Measurements from ENCODE around the gene DDX19B. TPM values are rescaled to one million over a fixed set of nuclear protein-coding genes. Genes with fewer than 3 reads are reported as not detected.
"Not testable (repeated sequence)": the region's sequence is repeated elsewhere in the genome, so short reads cannot be mapped to it uniquely, and the experiment has no call there.

Gene DDX19B
- total and polyA plus RNA-seq, 2 donors, result 16.3 to 25.9 TPM

DNA sequence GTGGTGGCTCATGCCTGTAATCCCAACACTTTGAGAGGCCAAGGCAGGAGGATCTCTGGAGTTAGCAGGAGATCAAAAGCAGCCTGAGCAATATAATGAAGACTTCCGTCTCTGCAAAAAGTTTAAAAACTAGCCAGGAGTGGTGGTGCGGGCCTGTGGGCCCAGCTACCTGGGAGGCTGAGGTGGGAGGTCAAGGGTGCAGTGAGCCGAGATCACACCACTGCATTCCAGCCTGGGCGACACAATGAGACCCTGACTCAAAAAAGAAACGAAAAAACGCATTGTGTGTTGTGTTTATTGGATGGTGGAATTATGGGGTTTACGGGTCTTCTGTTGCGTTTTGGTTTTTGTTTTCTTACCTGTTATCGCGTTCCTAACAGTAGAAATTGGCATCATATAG is 46.9 kb downstream of the DDX19B start:
- Histone ChIP-seq H3K4me1 (ENCODE audit: insufficient read depth) (no peaks in the 10 kb centered on the region), H3K4me3 (ENCODE audit: low read depth, low read length) (peak overlapping the region; percentile 92), H3K27ac (ENCODE audit: low read depth) (no peak overlapping the region), H3K36me3 (ENCODE audit: insufficient read depth) (no peaks in the 10 kb centered on the region)
- 84% methylated on average over 10 of the region's 10 CpGs for WGBS
- no peak for DNase-seq (ENCODE audit: extremely low spot score)

DNA sequence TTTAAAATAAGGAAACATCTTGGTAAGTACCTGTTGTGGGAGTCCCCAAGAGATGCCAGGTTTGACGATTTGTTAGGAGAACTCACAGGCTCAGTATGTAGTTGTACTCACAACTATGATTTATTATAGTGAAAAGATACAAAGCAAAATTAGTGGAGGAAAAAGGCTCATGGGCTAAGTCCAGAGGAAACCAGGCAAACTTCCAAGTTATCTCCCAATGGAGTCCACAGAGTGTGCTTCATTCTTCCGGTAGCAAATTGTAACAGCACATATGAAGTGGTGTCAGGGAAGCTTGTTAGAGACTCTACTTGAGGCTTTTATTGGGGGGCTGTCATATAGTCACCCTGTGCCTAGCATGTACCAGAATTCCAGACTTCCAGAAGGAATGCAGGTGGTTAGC is 50.0 kb downstream of the DDX19B start:
- no peaks in the 10 kb centered on the region for H3K36me3 ChIP-seq (ENCODE audit: insufficient read depth)
- DNase-seq (ENCODE audit: extremely low spot score), result no peak
- no peak overlapping the region for H3K4me3 ChIP-seq (ENCODE audit: low read depth, low read length)
- WGBS, result 63% methylated on average over 2 of the region's 2 CpGs
- H3K4me1 ChIP-seq (ENCODE audit: insufficient read depth), result no peaks in the 10 kb centered on the region
- H3K27ac ChIP-seq (ENCODE audit: low read depth), result no peak overlapping the region

DNA sequence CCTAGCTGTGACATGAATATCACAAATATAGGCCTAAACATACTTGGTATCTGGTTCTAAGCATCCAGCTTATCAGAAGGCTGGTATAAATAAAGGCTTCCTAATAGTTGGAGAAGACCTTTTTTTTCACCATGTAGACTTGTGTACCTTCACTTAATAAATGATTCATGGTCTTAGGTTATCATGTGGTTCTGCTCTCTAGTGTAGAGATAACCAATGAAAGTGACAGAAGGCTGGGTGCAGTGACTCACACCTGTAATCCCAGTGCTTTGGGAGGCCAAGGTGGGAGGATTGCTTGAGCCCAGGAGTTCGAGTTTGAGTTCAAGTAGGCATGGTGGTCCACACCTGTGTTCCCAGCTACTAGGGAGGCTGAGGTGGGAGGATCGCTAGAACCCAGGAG is 50.8 kb downstream of the DDX19B start:
- Histone ChIP-seq H3K4me3 (ENCODE audit: low read depth, low read length) (no peak overlapping the region), H3K36me3 (ENCODE audit: insufficient read depth) (no peaks in the 10 kb centered on the region), H3K27ac (ENCODE audit: low read depth) (no peak overlapping the region), H3K4me1 (ENCODE audit: insufficient read depth) (no peaks in the 10 kb centered on the region)
- no peak for DNase-seq (ENCODE audit: extremely low spot score)
- WGBS, result 83% methylated on average over 2 of the region's 2 CpGs

DNA sequence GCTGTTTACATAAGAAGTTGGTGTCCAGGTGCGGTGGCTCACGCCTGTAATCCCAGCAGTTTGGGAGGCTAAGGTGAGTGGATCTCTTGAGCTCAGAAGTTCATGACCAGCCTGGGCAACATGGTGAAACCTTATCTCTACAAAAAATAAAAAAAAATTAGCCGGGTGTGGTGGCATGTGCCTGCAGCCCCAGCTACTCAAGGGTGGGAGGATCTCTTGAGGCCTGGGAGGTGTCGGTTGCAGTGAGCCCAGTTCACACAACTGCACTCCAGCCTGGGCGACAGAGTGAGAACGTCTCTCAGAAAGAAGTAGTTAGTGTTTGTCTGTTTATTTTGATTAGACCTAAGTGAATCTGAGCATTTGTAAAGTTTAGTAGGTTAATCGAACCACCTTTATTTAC is 60.6 kb downstream of the DDX19B start:
- H3K4me1 ChIP-seq (ENCODE audit: insufficient read depth), result no peaks in the 10 kb centered on the region
- WGBS, result 91% methylated on average over 7 of the region's 7 CpGs
- no peak overlapping the region for H3K27ac ChIP-seq (ENCODE audit: low read depth)
- no peak for DNase-seq (ENCODE audit: extremely low spot score)
- H3K36me3 ChIP-seq (ENCODE audit: insufficient read depth), result peaks cover 8% of the 10 kb centered on the region
- H3K4me3 ChIP-seq (ENCODE audit: low read depth, low read length), result no peak overlapping the region

DNA sequence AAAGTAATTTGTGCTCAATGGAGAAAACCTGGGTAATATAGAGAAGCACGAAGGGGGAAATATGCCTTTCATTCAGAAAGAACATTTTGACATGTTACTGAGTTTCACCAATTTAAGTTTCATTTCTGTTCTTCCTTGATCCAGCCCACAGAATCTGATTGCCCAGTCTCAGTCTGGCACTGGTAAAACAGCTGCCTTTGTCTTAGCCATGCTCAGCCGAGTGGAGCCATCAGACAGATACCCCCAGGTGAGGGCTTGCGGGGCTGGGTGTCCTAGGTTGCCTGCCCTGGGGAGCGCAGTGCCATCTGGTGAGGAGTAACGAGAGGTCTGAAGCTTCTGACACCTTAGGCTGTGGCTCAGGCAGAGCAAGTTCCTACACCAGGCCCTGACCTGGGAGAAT is 65.4 kb downstream of the DDX19B start:
- WGBS, result 89% methylated on average over 5 of the region's 5 CpGs
- Histone ChIP-seq H3K4me3 (ENCODE audit: low read depth, low read length) (no peak overlapping the region), H3K27ac (ENCODE audit: low read depth) (no peak overlapping the region), H3K36me3 (ENCODE audit: insufficient read depth) (peaks cover 3% of the 10 kb centered on the region), H3K4me1 (ENCODE audit: insufficient read depth) (no peaks in the 10 kb centered on the region)
- DNase-seq (ENCODE audit: extremely low spot score), result no peak

DNA sequence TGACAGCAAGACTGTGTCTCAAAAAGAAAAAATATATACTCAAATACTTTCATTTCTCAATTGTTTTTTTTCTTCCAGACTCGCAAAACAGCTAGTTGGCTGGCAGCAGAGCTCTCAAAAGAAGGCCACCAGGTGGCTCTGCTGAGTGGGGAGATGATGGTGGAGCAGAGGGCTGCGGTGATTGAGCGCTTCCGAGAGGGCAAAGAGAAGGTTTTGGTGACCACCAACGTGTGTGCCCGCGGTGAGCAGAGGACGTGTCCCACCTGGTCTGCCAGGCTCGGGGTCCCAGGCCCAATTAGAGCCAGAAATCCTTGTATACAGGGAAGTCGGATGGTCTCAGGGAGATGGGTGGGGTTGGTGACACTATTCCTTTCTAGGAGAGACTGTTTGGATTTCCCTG is 71.2 kb downstream of the DDX19B start:
- H3K4me3 ChIP-seq (ENCODE audit: low read depth, low read length); H3K4me1 ChIP-seq (ENCODE audit: insufficient read depth); DNase-seq (ENCODE audit: extremely low spot score); H3K36me3 ChIP-seq (ENCODE audit: insufficient read depth); H3K27ac ChIP-seq (ENCODE audit: low read depth): not testable (repeated sequence)
- 47% methylated on average over 10 of the region's 10 CpGs for WGBS

DNA sequence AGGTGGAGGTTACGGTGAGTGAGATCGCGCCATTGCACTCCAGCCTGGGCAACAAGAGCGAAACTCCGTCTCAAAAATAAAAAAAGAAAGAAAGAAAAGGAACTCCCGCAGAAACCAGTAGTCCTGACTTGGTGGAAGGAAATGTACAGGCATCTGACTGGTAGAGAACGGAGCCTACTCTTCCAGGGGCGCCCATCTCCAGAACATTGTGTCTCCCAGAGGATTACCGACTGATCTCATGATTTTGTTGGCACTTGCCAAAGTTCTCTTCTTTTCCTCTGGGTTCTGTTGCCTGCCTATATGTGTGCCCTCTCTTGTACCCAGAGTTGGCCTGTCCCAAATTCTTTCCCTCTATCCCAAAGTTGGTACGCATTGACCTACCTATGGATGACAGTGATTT is 71.9 kb downstream of the DDX19B start:
- Histone ChIP-seq H3K27ac (ENCODE audit: low read depth) (no peak overlapping the region), H3K4me1 (ENCODE audit: insufficient read depth) (no peaks in the 10 kb centered on the region), H3K36me3 (ENCODE audit: insufficient read depth) (peaks cover 3% of the 10 kb centered on the region), H3K4me3 (ENCODE audit: low read depth, low read length) (no peak overlapping the region)
- DNase-seq (ENCODE audit: extremely low spot score), result no peak
- 97% methylated on average over 10 of the region's 10 CpGs for WGBS

DNA sequence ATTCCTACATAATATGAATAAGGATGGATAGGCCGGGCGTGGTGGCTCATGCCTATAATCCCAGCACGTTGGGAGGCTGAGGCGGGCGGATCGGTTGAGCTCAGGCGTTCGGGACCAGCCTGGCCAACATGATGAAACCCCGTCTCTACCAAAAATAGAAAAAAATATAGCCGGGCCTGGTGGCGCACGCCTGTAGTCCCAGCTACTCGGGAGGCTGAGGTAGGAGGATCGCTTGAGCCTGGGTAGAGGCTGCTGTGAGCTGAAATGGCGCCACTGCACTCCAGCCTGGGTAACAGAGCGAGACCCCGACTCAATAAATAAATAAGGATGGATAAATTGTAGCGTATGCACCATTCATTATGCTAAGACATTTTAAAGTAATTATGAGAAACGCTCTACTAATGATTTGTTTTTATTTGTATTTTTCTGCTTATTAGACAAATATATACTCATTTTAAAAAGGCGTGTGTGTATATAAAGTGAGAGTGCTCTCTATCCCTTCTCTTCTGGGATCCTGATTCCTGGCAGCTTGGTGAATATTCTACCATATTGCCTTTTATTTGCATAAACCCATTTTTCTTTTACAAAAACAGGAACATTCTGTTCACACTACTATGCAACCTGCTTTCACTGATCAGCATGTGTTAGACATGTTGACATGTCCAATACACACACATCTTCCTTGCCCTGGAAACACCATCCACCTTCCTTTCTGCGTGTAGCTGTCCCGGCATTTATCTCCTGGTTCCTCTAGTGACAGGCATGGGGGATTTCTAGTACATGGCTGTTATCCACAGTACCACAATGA is 74.1 kb downstream of the DDX19B start:
- H3K27ac ChIP-seq (ENCODE audit: low read depth), result no peak overlapping the region
- 94% methylated on average over 22 of the region's 22 CpGs for WGBS
- no peak overlapping the region for H3K4me3 ChIP-seq (ENCODE audit: low read depth, low read length)
- H3K36me3 ChIP-seq (ENCODE audit: insufficient read depth), result peaks cover 3% of the 10 kb centered on the region
- no peak for DNase-seq (ENCODE audit: extremely low spot score)
- no peaks in the 10 kb centered on the region for H3K4me1 ChIP-seq (ENCODE audit: insufficient read depth)

DNA sequence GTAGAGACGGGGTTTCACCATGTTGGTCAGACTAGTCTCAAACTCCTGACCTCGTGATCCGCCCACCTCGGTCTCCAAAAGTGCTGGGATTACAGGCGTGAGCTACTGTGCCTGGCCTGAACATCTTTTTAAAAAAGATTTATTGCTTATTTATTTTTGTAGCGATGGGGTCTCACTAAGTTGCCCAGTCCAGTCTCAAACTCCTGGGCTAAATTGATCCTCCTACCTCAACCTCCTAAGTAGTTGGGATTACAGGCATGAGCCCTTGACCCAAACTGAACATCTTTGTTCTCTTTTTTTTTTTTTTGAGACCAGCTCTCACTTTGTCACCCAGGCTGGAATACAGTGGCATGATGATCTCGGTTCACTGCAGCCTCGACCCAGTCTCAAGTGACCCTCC is 75.2 kb downstream of the DDX19B start:
- H3K4me1 ChIP-seq (ENCODE audit: insufficient read depth), result no peaks in the 10 kb centered on the region
- WGBS, result 93% methylated on average over 8 of the region's 8 CpGs
- peaks cover 2% of the 10 kb centered on the region for H3K36me3 ChIP-seq (ENCODE audit: insufficient read depth)
- H3K27ac ChIP-seq (ENCODE audit: low read depth), result no peak overlapping the region
- no peak overlapping the region for H3K4me3 ChIP-seq (ENCODE audit: low read depth, low read length)
- DNase-seq (ENCODE audit: extremely low spot score), result no peak

DNA sequence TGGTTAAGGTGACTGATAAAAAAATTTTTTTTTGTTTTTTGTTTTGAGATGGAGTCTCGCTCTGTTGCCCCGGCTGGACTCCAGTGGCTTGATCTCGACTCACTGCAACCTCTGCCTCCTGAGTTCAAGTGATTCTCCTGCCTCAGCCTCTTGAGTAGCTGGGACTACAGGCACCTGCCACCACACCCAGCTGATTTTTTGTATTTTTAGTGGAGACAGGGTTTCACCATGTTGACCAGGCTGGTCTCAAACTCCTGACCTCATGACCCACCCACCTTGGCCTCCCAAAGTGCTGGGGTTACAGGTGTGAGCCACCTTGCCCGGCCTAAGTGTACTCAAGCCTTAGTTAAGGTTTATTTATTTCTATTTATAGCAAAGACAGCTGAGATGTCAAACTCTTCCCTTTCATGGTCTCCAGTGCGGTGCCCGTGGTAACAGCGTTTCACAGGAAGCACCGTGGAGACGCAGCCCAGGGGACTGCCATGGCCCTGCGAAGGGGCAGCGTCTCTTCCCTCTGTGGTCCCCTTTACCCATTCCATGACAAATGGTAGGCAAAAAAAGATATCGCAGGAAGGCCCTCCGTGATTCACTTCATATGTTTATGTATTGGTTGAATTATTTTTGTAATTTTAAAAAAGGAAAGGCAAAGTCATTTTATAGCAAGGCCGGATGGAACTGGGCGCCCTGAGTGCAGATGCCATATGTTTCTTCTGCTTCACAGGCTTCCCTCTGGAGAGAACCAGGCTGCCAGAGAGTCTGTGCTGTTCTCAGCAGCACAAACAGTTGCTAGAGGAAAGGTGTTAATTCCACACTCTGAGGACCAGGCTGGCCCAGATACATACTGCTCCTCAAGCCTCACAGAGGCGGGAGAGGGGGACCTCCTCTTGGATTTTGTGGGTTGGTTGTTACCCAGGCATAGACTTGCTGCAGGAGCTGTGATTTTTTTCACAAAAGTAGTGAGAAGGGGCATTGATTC is 76.9 kb downstream of the DDX19B start:
- 84% methylated on average over 16 of the region's 16 CpGs for WGBS
- no peak overlapping the region for H3K27ac ChIP-seq (ENCODE audit: low read depth)
- H3K4me3 ChIP-seq (ENCODE audit: low read depth, low read length), result no peak overlapping the region
- no peaks in the 10 kb centered on the region for H3K4me1 ChIP-seq (ENCODE audit: insufficient read depth)
- DNase-seq (ENCODE audit: extremely low spot score), result no peak
- peaks cover 2% of the 10 kb centered on the region for H3K36me3 ChIP-seq (ENCODE audit: insufficient read depth)

DNA sequence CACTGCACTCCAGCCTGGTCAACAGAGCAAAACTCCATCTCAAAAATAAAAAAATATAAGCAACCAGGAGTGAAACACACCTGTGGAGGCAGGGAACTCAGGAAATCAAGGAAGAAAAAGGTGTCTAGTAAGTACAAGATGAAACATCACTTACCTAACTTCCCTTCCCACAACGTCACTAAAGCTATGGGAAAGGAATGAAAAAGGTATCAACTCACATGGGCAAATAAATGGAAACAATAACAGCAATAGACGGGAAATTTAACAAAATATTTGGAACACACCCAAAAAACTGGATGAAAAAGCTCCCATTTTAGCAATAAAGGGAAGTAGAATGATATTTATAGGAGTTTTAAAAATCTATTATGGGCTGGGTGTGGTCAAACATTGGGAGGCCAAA is 78.8 kb downstream of the DDX19B start:
- no peak for DNase-seq (ENCODE audit: extremely low spot score)
- WGBS, result 66% methylated on average over 2 of the region's 2 CpGs
- Histone ChIP-seq H3K36me3 (ENCODE audit: insufficient read depth) (no peaks in the 10 kb centered on the region), H3K27ac (ENCODE audit: low read depth) (no peak overlapping the region), H3K4me3 (ENCODE audit: low read depth, low read length) (no peak overlapping the region), H3K4me1 (ENCODE audit: insufficient read depth) (no peaks in the 10 kb centered on the region)

DNA sequence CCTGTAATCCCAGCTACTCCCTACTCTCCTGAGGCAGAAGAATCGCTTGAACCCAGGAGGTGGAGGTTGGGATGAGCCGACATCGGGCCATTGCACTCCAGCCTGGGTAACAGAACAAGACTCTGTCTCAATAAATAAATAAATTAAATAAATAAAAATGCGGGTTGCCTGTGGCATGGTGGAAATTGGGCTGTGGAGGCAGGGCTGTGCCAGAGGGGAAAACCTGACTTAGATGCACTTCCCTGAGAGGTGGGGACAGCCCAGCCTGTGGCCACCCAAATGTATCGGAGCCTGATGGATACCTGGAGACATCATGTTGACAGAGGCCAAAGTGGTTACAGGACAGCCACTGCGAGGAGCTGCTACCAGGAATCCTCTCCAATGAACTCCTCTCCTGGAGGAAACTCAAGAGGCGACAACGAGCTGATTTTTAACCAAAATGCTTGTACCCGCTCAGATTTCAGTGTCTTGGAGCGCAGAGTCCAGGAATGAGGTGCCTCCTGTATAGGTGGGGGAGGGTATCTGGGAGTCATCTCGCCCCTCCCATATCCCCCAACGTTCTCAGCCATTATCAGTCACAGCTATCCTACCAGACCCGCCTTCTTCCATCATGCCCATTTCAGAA is 80.0 kb downstream of the DDX19B start:
- no peak for DNase-seq (ENCODE audit: extremely low spot score)
- H3K4me3 ChIP-seq (ENCODE audit: low read depth, low read length), result no peak overlapping the region
- H3K4me1 ChIP-seq (ENCODE audit: insufficient read depth), result no peaks in the 10 kb centered on the region
- no peaks in the 10 kb centered on the region for H3K36me3 ChIP-seq (ENCODE audit: insufficient read depth)
- no peak overlapping the region for H3K27ac ChIP-seq (ENCODE audit: low read depth)
- WGBS, result 85% methylated on average over 13 of the region's 13 CpGs

DNA sequence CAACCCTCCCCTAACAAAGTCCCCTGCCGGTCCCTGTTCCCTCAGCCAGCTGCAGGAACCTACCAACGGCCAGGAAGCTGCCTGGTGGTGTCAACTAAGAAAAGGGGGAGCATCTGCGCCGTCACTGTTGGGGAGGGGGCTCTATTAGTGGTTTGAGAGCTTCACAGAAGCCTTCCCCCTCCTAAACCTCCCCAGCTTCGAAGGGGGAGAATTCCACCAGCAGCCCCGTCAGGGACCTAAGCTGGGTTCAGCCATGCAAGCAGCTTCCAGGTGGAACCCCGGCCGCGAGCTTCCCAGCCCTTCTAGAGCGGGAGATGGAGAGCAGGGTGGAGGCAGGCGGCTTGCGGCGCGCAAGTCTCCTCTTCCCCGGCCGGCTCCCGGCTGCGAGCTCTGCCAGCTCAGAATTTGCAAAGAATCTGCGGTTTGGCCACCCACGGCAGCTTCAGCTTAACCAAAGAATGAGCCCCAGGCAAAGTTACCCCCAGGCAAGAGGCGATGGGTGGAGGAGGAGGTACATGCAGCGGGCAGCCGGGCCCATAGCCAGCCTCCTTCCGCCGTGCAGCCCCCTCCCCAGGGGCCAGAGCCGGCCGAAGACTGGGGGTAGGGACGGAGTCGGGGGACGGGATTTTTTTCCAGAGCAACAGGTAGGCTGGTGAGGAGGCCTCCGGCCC is 81.4 kb downstream of the DDX19B start:
- peak overlapping the region; percentile 80 for H3K27ac ChIP-seq (ENCODE audit: low read depth)
- H3K4me1 ChIP-seq (ENCODE audit: insufficient read depth), result no peaks in the 10 kb centered on the region
- under 1% methylated on average over 31 of the region's 31 CpGs for WGBS

More for the DNA sequence above, 81.4 kb downstream of the DDX19B start:
- DNase-seq (ENCODE audit: extremely low spot score), result peak; percentile 15
- H3K36me3 ChIP-seq (ENCODE audit: insufficient read depth), result no peaks in the 10 kb centered on the region
- H3K4me3 ChIP-seq (ENCODE audit: low read depth, low read length), result peak overlapping the region; percentile 77

Measured in urinary bladder (tissue), 4 donors.